NT2/D1 (cell line): ENCODE measurements around the gene CARMIL1.

Experiments used
- SUZ12 ChIP-seq: IDR thresholded peaks from 2 replicates; pipeline ENCODE4 v1.6.1; 2011; ENCODE audit not compliant: insufficient read length, insufficient read depth; ENCODE audit errors: extremely low read depth
- ZNF274 ChIP-seq: IDR thresholded peaks from 2 replicates; pipeline ENCODE4 v1.6.1; 2011; ENCODE audit warnings: mild to moderate bottlenecking, low read depth, low read length

GRCh38 chr6:25311331-25311840 lies 32.2 kb downstream of the CARMIL1 start:
- no peak for TF ChIP-seq ZNF274
- TF ChIP-seq SUZ12, result no peak
